ENCODE results near the gene FN1.

The FN1 gene

GRCh38 chr2:215383652-215384279 is 52.1 kb downstream of the FN1 start:
- no peak for DNase-seq (ENCODE audit: low read depth in 2 of 2)

- DNase-seq (ENCODE audit: low read depth in 2 of 2): no peak
Observed at GRCh38 chr2:215382480-215382879, 53.4 kb downstream of the FN1 start.

GRCh38 chr2:215382011-215382410 is 53.9 kb downstream of the FN1 start:
- no peak for DNase-seq (ENCODE audit: low read depth in 2 of 2)

GRCh38 chr2:215380699-215381098 is 55.2 kb downstream of the FN1 start:
- no peak for DNase-seq (ENCODE audit: low read depth in 2 of 2)

GRCh38 chr2:215379948-215380347 is 55.9 kb downstream of the FN1 start:
- no peak for DNase-seq (ENCODE audit: low read depth in 2 of 2)

GRCh38 chr2:215379039-215379438 is 56.8 kb downstream of the FN1 start:
- DNase-seq (ENCODE audit: low read depth in 2 of 2): no peak

- no peak for DNase-seq (ENCODE audit: low read depth in 2 of 2)
Observed at GRCh38 chr2:215378045-215378444, 57.8 kb downstream of the FN1 start.

- DNase-seq (ENCODE audit: low read depth in 2 of 2): no peak
Observed at GRCh38 chr2:215377283-215377682, 58.6 kb downstream of the FN1 start.

- no peak for DNase-seq (ENCODE audit: low read depth in 2 of 2)
Observed at GRCh38 chr2:215376103-215376780, 59.6 kb downstream of the FN1 start.

GRCh38 chr2:215375467-215375830 is 60.4 kb downstream of the FN1 start:
- DNase-seq (ENCODE audit: low read depth in 2 of 2): no peak

- DNase-seq (ENCODE audit: low read depth in 2 of 2): no peak
Observed at GRCh38 chr2:215374642-215375466, 61.0 kb downstream of the FN1 start.

GRCh38 chr2:215374002-215374401 is 61.9 kb downstream of the FN1 start:
- DNase-seq (ENCODE audit: low read depth in 2 of 2): no peak

GRCh38 chr2:215372968-215373649 is 62.8 kb downstream of the FN1 start:
- no peak for DNase-seq (ENCODE audit: low read depth in 2 of 2)

- no peak for DNase-seq (ENCODE audit: low read depth in 2 of 2)
Observed at GRCh38 chr2:215371915-215372897, 63.7 kb downstream of the FN1 start.

GRCh38 chr2:215370112-215370965 is 65.5 kb downstream of the FN1 start:
- no peak for DNase-seq (ENCODE audit: low read depth in 2 of 2)

- no peak for DNase-seq (ENCODE audit: low read depth in 2 of 2)
Observed at GRCh38 chr2:215369181-215369760, 66.6 kb downstream of the FN1 start.

- no peak for DNase-seq (ENCODE audit: low read depth in 2 of 2)
Observed at GRCh38 chr2:215368493-215368809, 67.4 kb downstream of the FN1 start.

GRCh38 chr2:215367662-215368492 is 68.0 kb downstream of the FN1 start:
- DNase-seq (ENCODE audit: low read depth in 2 of 2): no peak

GRCh38 chr2:215366440-215367032 is 69.3 kb downstream of the FN1 start:
- DNase-seq (ENCODE audit: low read depth in 2 of 2): no peak
